Trophoblast cell (in vitro differentiated cells and primary cell): ENCODE data around the gene PRKN.

Source experiments
- DNase-seq, 2 donors: peaks; one replicate each; pipeline ENCODE4 v3.0.0-alpha.2; 2016
- H2AFZ ChIP-seq: 2 replicates; pipeline ENCODE4 v1.6.1; 2013; ENCODE audit warnings: low read length, moderate library complexity, mild to moderate bottlenecking; ENCODE audit not compliant: insufficient read depth, poor library complexity
- H2AK5ac ChIP-seq: 2 replicates; pipeline ENCODE4 v1.6.1; 2013; ENCODE audit warnings: mild to moderate bottlenecking, low read length
- H2BK120ac ChIP-seq: 2 replicates; pipeline ENCODE4 v1.6.1; 2013; ENCODE audit warnings: low read length, mild to moderate bottlenecking, moderate library complexity; ENCODE audit not compliant: insufficient read depth, poor library complexity
- H2BK12ac ChIP-seq: 2 replicates; pipeline ENCODE4 v1.6.1; 2013; ENCODE audit warnings: mild to moderate bottlenecking, low read length, moderate library complexity
- H2BK5ac ChIP-seq: 2 replicates; pipeline ENCODE4 v1.6.1; 2013; ENCODE audit warnings: low read length, low read depth, moderate library complexity, mild to moderate bottlenecking; ENCODE audit not compliant: poor library complexity
- H3K14ac ChIP-seq: 2 replicates; pipeline ENCODE4 v1.6.1; 2013; ENCODE audit warnings: mild to moderate bottlenecking, low read length
- H3K18ac ChIP-seq: 2 replicates; pipeline ENCODE4 v1.6.1; 2013; ENCODE audit warnings: mild to moderate bottlenecking, low read length
- H3K23ac ChIP-seq: 2 replicates; pipeline ENCODE4 v1.6.1; 2013; ENCODE audit warnings: low read length
- H3K27ac ChIP-seq: 2 replicates; pipeline ENCODE4 v1.5.1; 2013; ENCODE audit warnings: low read depth, mild to moderate bottlenecking, inconsistent platforms, low read length, moderate library complexity
- H3K27me3 ChIP-seq: 2 replicates; pipeline ENCODE4 v1.6.1; 2013; ENCODE audit warnings: inconsistent platforms, mild to moderate bottlenecking, low read length, moderate library complexity; ENCODE audit not compliant: insufficient read depth
- H3K36me3 ChIP-seq, 2 experiments: 1 replicate in 1 of 2; 2 replicates in 1 of 2; pipeline ENCODE4 v1.6.1; 2013; ENCODE audit warnings: low read length in 2 of 2, mild to moderate bottlenecking in 2 of 2, moderate library complexity in 1 of 2; ENCODE audit not compliant: insufficient read depth in 2 of 2, control insufficient read depth in 1 of 2
- H3K4ac ChIP-seq: 2 replicates; pipeline ENCODE4 v1.6.1; 2013; ENCODE audit warnings: low read depth, mild to moderate bottlenecking, low read length, moderate library complexity
- H3K4me1 ChIP-seq, 2 experiments: 1 replicate in 1 of 2; 2 replicates in 1 of 2; pipeline ENCODE4 v1.6.1; 2013; ENCODE audit warnings: low read length in 2 of 2, mild to moderate bottlenecking in 2 of 2, moderate library complexity in 1 of 2; ENCODE audit not compliant: insufficient read depth in 2 of 2, control insufficient read depth in 1 of 2
- H3K4me2 ChIP-seq: 2 replicates; pipeline ENCODE4 v1.6.1; 2013; ENCODE audit warnings: inconsistent platforms, mild to moderate bottlenecking, low read length, moderate library complexity
- H3K4me3 ChIP-seq: 2 replicates; pipeline ENCODE4 v1.5.1; 2013; ENCODE audit warnings: mild to moderate bottlenecking, low read depth, low read length, inconsistent platforms
- H3K79me1 ChIP-seq: one replicate; pipeline ENCODE4 v1.6.1; 2013; ENCODE audit warnings: low read length
- H3K79me2 ChIP-seq: 2 replicates; pipeline ENCODE4 v1.6.1; 2013; ENCODE audit warnings: low read length, mild to moderate bottlenecking; ENCODE audit not compliant: control insufficient read depth, insufficient read depth, poor library complexity
- H3K9ac ChIP-seq: 2 replicates; pipeline ENCODE4 v1.6.1; 2013; ENCODE audit warnings: mild to moderate bottlenecking, low read length
- H3K9me3 ChIP-seq: 2 replicates; pipeline ENCODE4 v1.6.1; 2013; ENCODE audit warnings: low read depth, mild to moderate bottlenecking, control low read depth, inconsistent platforms, low read length; ENCODE audit not compliant: insufficient read depth
- H4K12ac ChIP-seq: 2 replicates; pipeline ENCODE4 v1.6.1; 2013; ENCODE audit warnings: low read depth, mild to moderate bottlenecking, low read length, moderate library complexity
- H4K8ac ChIP-seq: 2 replicates; pipeline ENCODE4 v1.6.1; 2013; ENCODE audit warnings: low read depth, mild to moderate bottlenecking, low read length, moderate library complexity
- H4K91ac ChIP-seq: one replicate; pipeline ENCODE4 v1.6.1; 2013; ENCODE audit warnings: low read depth, mild to moderate bottlenecking, low read length, moderate library complexity
- WGBS: extraction: QIAGEN DNeasy Blood & Tissue Kit; methylation state at CpG from one replicate; pipeline ENCODE4 v1.1.7; 2013; ENCODE audit warnings: missing lambda C conversion rate; ENCODE audit not compliant: insufficient read length, insufficient coverage; ENCODE audit errors: extremely low coverage; 5-methylcytosine and 5-hydroxymethylcytosine counted together

PRKN gene

GRCh38 chr6:161682982-161683381 lies 1044.6 kb downstream of the PRKN start:
- no CpG with 5 or more reads among the region's 9 CpGs for WGBS
- no peak overlapping the region for H3K4me2 ChIP-seq

GRCh38 chr6:161679980-161680538 lies 1047.5 kb downstream of the PRKN start:
- Histone ChIP-seq H3K4me3 (no peak overlapping the region), H3K4me1 (peaks cover 0 to 2% of the 10 kb centered on the region in 2 experiments), H3K18ac (no peak overlapping the region), H3K4me2 (no peak overlapping the region), H3K79me1 (no peaks in the 10 kb centered on the region), H3K4ac (no peak overlapping the region), H3K9ac (no peak overlapping the region), H2BK12ac (no peak overlapping the region), H3K36me3 (no peaks in the 10 kb centered on the region), H3K27me3 (no peaks in the 10 kb centered on the region), H3K23ac (no peak overlapping the region), H3K27ac (no peak overlapping the region), H2BK120ac (no peak overlapping the region), H2AK5ac (no peak overlapping the region), H2BK5ac (no peak overlapping the region), H3K79me2 (no peaks in the 10 kb centered on the region), H2AFZ (no peak overlapping the region), H4K91ac (no peak overlapping the region), H4K12ac (no peak overlapping the region), H4K8ac (no peak overlapping the region), H3K14ac (no peak overlapping the region), H3K9me3 (no peaks in the 10 kb centered on the region)
- WGBS: no CpG with 5 or more reads among the region's 13 CpGs
- no peak for DNase-seq

More at GRCh38 chr6:161682982-161683381, 1044.6 kb downstream of the PRKN start:
- Histone ChIP-seq H2AK5ac (no peak overlapping the region), H3K4ac (no peak overlapping the region), H4K8ac (no peak overlapping the region), H3K23ac (no peak overlapping the region), H3K18ac (no peak overlapping the region), H2BK120ac (no peak overlapping the region), H3K79me2 (no peaks in the 10 kb centered on the region), H3K4me3 (no peak overlapping the region), H3K9ac (no peak overlapping the region), H4K12ac (no peak overlapping the region), H3K36me3 (no peaks in the 10 kb centered on the region), H3K27me3 (no peaks in the 10 kb centered on the region), H3K14ac (no peak overlapping the region), H2BK5ac (no peak overlapping the region), H4K91ac (no peak overlapping the region), H3K79me1 (no peaks in the 10 kb centered on the region), H2BK12ac (no peak overlapping the region), H3K27ac (no peak overlapping the region), H3K9me3 (no peaks in the 10 kb centered on the region), H3K4me1 (peaks cover 0 to 2% of the 10 kb centered on the region in 2 experiments), H2AFZ (no peak overlapping the region)
- no peak for DNase-seq

DNA sequence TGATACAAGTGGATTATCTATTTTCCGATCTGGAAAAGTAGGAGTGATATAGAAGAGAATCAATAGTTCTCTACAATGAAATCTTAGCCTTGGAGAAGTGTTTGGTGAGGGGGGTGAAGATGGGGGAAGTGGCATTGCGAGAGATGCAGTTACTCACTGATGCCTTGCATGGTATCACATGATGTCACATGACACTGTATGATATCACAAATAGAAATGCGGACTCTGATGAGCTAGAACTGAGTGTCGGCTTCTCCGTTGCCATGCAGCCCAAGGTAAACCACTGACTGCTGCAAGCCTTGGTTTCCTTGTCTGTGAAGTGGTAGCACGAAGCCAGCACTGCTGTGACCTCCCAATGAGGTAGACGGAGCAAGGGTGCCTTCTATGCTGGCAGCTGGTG lies 1050.4 kb downstream of the PRKN start:
- Histone ChIP-seq H3K14ac (no peak overlapping the region), H3K36me3 (no peaks in the 10 kb centered on the region), H2BK5ac (no peak overlapping the region), H2AFZ (no peak overlapping the region), H3K79me2 (no peaks in the 10 kb centered on the region), H4K8ac (no peak overlapping the region), H3K4me3 (no peak overlapping the region), H2BK120ac (no peak overlapping the region), H2BK12ac (no peak overlapping the region), H3K27ac (no peak overlapping the region), H3K9ac (no peak overlapping the region), H3K4me1 (peaks cover 0 to 2% of the 10 kb centered on the region in 2 experiments), H4K12ac (no peak overlapping the region), H3K4ac (no peak overlapping the region), H3K18ac (no peak overlapping the region), H3K79me1 (no peaks in the 10 kb centered on the region), H4K91ac (no peak overlapping the region), H2AK5ac (no peak overlapping the region), H3K9me3 (no peaks in the 10 kb centered on the region), H3K4me2 (no peak overlapping the region), H3K23ac (no peak overlapping the region), H3K27me3 (no peaks in the 10 kb centered on the region)
- WGBS: no CpG with 5 or more reads among the region's 7 CpGs
- no peak for DNase-seq

GRCh38 chr6:161676586-161676985 lies 1051.0 kb downstream of the PRKN start:
- H4K91ac ChIP-seq: no peak overlapping the region
- H3K27me3 ChIP-seq: no peaks in the 10 kb centered on the region
- no peak overlapping the region for H3K4me2 ChIP-seq
- no peaks in the 10 kb centered on the region for H3K79me1 ChIP-seq
- H4K8ac ChIP-seq: no peak overlapping the region
- no peak overlapping the region for H4K12ac ChIP-seq
- H2BK12ac ChIP-seq: no peak overlapping the region
- no CpG with 5 or more reads among the region's 3 CpGs for WGBS
- H3K27ac ChIP-seq: no peak overlapping the region
- H3K14ac ChIP-seq: no peak overlapping the region
- H3K79me2 ChIP-seq: no peaks in the 10 kb centered on the region
- no peak overlapping the region for H3K23ac ChIP-seq
- DNase-seq: no peak
- peaks cover 0 to 2% of the 10 kb centered on the region in 2 experiments for H3K4me1 ChIP-seq
- no peaks in the 10 kb centered on the region for H3K9me3 ChIP-seq
- H3K36me3 ChIP-seq: no peaks in the 10 kb centered on the region
- H2BK120ac ChIP-seq: no peak overlapping the region
- no peak overlapping the region for H2AFZ ChIP-seq
- no peak overlapping the region for H3K9ac ChIP-seq
- no peak overlapping the region for H3K18ac ChIP-seq
- H2BK5ac ChIP-seq: no peak overlapping the region
- H2AK5ac ChIP-seq: no peak overlapping the region
- H3K4me3 ChIP-seq: no peak overlapping the region
- no peak overlapping the region for H3K4ac ChIP-seq
